SIG-M5 treated with dmso at 0.1 percent for 504 hours (cell line): Measurements from ENCODE around the gene FASTKD3.

Source experiments
- DNase-seq: peaks from one replicate; lab custom pipeline; 2025; ENCODE audit not compliant: unreplicated experiment; lab: John Stamatoyannopoulos, UW

The FASTKD3 gene

DNA sequence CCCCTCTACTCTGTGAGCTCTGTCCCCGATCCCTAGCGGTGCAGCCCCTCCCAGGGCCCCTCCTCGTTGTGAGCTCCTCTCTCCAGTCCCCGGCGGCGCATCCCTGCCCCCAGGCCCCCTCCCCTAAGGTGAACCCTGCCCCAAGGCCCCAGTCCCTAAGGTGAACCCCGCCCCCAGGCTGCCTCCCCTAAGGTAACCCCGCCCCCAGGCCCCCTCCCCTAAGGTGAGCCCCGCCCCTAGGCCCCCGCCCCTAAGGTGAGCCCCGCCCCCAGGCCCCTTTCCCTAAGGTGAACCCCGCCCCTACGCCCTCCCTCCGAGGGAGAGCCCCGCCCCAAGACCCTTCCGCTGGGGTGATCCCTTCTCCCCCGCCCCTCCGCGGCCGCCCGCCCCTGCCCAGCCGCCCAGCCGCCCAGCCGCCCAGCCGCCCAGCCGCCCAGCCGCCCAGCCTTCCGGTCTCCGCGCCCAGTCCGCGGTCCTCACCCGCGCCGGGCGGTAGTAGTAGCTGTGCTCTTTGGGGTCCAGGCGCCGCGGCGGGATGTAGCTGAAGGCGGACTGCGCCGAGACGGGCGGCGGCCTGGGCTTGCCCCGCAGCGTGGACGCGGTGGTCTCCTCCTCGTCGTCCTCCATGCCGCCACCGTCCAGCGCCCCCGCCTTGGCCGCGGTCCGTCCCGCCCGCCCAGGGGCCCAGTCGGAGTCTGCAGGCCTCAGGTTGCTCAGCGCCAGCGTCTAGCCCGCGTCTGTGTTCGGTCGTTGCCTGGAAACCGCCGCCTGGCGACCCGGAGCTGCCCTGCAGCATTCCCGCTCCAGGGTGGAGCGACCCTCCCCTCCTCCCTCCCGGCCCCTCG lies 18.2 kb downstream of the FASTKD3 start, which contains the start of gene CFAP90:
Gene CFAP90 (minus strand): TSS at position 739 of the 845 bp plus-strand sequence. CDS start 112 bp downstream, at position 627.
- DNase-seq = no peak

DNA sequence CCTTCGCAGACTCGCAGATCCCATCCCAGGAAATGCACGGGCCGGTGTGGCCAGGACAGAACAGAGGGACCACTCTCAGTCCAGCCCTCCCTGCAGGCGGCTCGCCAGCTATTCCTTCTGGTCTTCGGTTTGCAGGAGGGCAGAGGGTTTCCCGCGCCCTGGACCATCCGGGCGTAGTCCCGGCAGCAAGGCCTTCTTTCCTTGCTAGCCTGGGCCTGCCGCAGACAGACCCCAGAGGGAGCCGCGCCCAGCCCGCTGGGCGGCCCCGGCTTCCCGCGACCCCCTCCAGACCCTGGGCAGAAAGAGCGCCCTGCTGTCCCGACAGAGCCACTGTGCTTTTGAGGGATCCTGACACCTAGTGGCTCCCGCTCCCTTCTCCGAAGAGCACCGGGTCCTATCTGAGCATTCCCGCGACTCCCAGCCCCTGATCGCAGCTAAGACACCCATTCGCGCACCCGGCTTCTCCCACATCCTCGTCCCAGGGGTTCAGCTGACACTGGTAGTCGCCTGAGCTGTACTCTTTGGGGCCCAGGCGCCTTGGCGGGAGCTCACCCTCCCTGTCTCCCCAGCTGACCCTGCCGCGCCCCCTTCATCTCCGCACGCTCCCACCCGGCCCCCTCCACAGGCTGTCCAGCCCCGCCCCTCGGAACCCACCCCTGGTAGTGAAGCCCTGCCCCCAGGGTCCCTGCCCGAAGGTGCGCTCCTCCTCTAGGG lies 19.0 kb downstream of the FASTKD3 start:
- DNase-seq = no peak

DNA sequence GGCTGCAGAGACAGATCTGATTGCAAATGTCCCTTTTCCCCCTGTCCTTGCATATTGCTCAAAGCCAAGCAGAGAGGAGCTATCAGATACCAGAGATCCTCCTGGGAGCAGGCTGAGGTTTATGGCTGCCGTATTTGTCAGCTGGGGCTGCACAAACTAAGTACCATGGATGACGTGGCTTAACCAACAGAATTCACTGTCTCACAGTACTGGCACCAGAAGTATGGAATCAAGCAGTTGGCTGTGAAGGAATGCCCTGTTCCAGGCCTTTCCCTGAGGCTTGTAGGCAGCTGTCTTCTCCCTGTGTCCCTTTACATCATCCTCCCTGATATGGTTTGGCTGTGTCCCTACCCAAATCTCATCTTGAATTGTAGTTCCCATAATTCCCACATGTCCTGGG lies 20.5 kb downstream of the FASTKD3 start:
- no peak for DNase-seq

DNA sequence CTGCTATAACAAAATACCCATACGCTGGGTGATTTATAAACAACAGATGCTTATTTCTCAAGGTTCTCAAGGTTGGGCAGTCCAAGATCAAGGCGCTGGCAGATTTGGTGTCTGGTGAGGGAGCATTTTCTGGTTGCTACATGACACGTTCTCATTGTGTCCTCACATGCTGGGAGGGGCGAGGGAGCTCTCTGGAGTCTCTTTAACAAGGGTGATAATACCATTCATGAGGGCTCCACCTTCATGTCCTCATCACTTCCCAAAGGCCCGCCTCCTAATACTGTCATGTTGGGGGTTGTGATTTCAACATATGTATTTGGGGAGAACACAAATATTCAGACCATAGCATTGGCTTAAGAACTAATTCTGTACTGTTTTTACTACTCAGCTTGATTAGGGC lies 22.5 kb downstream of the FASTKD3 start:
- no peak for DNase-seq

DNA sequence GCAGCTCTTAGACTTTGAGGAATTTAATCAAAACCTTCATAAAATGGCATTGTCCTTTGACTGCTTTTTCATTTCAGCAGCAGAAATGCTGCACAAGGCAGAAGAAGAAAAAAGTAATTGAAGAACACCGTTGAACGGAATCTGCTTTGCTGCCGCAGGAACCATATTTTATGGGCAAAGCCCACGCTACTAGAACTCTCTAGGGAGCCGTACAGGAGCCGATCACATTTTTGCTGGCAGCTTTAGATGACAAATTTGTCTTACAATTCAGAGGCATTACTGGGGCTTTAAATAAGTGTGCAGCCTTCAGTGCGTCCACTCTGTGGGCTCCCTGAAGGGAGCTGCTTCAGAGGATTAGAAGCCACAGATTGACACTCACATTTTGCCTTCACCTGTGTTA lies 23.3 kb downstream of the FASTKD3 start:
- no peak for DNase-seq

DNA sequence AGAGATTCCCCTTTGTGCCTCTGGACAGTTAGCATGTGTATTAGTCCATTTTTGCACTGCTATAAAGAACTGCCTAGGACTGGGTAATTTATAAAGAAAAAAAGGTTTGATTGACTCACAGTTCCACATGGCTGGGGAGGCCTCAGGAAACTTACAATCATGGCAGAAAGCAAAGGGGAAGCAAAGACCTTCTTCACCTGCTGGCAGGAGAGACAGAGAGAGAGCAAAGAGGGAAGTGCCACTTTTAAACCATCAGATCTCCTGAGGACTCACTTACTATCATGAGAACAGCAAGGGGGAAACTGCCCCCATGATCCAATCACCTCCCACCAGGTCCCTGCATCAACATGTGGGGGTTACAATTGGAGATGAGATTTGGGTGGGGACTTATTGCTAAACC lies 23.9 kb downstream of the FASTKD3 start:
- no peak for DNase-seq

DNA sequence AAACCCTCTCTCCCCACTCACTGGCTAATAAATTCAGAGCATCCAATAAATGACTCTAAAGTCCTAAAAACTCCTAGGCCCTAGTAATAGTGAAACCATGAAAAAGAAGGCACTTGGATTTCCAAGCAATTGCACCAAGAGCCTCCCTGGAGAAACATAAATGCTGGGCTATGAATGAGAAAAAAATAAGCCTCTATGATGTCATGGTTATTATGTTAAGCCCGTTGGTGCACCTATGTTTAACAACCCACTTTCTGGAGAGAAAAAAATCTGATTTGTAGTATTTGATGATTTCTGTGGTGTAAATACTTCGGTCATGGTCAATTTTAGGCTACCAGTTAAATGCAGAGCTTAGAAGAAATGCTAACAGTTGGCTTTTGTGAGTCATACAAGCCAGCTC lies 26.3 kb downstream of the FASTKD3 start:
- no peak for DNase-seq

DNA sequence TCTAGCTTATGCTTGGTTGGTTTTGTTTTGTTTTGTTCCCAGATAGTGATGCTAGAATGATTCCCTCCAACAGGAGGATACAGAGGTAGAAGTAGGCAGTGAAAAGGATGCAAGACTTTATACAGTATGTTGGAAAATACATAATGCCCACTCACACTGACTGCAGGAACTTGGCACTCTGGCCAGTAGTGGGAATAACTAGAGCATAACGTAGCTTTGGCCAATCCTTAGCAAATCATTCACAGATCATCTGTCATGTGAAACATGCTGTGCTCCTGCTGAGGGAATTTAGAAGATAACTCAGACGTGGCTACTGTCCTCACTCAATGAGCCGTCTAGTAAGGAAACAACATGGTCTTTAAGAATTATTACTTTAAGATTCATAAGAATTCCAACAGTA lies 31.4 kb downstream of the FASTKD3 start:
- DNase-seq = no peak

DNA sequence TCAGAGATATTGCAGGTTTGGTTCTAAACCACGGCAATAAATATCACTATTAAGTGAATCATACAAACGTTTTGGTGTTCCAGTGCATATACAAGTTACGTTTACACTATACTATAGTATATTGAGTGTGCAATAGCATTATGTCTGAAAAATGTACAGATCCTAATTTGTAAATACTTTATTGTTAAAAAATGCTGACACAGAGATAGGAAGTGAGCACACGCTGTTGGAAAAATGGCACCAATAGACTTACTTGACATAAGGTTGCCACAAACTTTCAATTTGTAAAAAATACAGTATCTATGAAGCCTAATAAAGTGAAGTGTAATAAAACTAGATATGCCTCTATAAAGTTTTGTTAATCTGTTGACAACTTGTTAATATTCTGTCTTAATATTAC lies 33.8 kb downstream of the FASTKD3 start:
- DNase-seq = no peak

DNA sequence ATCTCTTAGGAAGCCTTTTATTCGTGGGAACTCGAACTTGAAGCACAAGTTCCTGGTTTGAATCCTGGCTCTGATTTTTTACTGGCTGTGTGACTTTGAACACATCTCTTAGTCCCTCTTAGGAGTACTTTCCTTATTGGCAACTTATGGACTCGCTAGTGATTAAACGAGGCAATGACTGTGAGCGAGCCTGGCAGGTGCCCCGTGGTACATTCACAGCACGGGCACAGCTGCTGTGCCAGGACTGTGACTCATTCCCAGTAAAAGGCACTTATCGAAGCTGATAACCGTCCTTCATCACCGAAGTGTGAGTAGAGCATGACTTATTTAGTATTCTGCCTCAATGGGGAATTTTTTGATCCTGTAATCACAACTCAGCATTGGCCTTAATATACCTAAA lies 40.6 kb downstream of the FASTKD3 start:
- no peak for DNase-seq

DNA sequence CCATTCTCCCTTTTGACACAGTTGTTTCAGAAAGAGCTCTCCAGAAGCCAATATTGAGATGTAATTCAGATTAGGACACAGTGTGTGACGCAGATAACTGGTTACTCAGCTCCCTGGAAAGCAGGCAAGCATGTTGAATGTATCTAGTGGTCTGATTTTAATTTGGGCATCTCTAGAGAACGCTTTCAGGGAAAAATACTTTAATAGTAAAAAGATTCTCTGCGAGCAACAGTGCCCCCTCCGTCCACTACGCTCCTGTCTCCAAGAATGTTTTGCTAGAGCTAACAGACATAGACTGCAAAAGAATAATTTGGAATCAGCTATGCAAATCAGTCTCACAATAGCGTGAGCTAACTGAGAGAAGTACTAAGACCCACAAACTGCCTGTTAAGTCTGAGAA lies 41.2 kb downstream of the FASTKD3 start:
- DNase-seq = no peak

DNA sequence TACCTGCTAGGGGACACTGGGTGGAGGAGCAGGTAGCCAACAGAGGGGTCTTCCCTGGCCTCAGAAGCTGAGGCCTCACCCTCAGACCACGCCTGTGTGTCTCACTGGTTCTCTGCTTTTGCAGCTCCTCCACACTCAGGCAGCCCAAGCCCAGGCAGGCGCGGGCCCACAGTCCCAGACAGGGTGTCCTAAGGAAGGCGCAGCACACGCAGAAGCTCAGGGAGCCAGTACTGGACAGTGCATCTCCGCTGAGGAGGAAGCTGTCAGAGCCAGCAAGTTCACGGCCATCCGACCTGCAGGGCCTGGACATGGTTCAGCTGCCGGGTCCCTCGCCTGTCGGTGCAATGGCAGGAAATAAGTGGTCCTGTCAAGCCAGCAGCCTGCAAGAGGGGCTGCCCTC lies 43.2 kb downstream of the FASTKD3 start:
- no peak for DNase-seq

DNA sequence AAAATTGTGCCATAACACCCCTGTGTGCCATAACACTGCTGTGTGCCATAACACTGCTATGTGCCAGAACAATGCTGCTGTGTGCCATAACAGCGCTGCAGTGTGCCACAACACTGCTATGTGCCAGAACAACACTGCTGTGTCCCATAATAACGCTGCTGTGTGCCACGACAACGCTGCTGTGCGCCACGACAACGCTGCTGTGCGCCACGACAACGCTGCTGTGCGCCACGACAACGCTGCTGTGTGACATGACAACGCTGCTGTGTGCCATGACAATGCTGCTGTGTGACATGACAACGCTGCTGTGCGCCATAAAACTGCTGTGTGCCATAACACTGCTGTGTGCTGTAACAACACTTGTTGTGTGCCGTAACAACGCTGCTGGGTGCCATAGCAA lies 43.8 kb downstream of the FASTKD3 start:
- no peak for DNase-seq

DNA sequence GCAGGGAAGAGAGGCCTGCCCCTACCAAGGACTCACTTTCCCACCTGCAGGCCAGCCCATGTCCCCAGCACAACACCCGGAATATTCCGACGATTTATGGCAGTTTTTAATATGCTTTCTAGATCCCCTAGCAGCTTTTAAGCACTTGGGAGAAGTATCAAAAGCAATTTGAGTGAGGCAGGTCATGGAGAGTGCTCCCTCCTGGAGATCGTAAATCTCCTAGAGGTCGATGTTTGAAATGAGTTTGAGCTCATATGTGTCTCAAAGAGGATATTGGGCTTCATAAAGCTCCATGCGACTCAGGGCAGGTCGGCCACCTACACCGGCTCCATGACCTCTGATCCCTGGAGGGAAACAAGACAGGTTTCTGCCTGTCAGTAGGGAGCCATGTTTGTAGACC lies 45.2 kb downstream of the FASTKD3 start:
- no peak for DNase-seq

DNA sequence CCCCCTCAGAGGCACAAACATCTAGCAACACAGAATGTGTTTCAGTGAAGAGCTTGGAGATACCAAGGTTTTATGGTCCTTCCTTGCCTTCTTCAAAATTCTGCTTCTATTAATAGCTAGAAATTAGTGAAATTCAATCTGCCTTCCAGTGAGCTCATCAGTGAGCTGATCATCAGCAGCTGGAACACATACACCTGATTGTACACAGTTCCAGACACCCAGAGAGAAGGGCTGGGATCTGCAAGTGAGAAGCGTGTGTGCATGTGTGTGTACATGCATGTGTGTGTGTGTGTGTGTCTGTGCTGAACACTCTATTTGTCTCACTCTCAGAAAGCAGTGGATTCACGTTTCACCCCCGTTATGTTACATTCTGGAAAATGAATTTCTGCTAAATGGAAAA lies 46.4 kb downstream of the FASTKD3 start:
- DNase-seq = no peak

DNA sequence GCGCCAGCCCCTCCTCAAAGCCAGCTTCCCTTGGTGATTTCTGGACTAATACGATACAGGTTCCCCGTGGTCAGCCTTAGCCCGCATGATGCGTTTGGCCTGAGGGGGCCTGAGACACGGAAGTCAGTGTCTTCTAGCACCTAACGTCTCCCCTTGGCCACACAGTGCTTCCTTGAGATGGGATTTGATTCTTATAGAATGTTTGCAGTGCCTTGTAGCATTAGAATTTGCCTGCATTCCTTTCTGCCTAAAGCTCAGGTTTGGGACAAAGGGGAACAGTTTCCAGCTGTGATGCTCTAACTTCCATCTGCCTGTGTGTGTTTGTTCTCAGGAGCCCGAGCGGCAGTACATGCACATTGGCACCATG lies 52.3 kb downstream of the FASTKD3 start:
- DNase-seq = no peak

DNA sequence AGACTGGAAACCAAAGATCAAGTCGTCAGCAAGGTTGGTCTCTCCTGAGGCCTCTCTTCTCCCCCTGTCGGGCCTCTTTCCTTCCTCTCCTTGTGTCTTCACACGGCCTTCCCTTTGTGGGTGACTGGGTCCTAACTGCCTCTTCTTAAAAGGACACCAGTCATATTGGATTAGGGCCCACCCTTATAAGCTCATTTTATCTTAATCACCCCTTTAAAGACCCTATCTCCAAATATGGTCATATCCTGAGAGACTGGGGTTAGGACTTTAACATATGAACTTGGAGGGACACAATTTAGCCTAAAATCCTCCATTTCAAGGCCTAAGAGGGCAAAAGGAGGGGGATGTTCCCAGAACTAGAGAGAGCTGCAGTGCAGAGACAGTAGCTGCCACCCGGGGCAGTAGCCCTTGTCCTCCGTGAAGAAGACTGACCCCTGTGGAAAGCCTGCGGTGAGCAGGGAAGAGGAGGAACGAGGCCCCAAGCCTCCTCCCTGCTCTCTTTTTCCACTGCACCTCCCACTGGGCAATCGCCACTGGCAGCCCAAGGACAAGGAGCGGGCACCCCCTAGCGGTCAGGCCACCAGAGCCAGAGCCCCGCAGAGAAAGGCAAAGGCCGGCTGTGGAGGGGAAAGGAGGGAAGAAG lies 52.8 kb downstream of the FASTKD3 start:
- DNase-seq = peak; percentile 82

DNA sequence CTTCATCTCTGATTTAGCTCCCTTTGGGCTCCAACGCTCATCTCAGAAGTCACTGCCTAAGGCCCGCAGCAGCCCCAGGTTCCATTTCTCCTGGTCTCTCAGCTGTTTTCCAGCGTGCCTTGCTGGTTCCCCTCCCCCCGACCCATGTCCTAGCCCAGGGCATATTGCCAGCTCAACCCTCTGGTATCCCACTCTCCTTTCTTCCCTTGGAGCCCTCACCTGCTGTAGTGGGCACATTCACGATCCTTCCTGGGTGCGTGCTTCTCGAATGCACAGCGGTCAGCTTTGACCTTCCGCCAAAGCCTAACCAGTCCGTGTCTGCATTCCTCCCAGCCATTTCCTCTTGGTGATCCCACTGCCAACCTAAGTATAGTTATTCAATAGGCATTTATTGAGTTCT lies 54.0 kb downstream of the FASTKD3 start:
- DNase-seq = no peak

DNA sequence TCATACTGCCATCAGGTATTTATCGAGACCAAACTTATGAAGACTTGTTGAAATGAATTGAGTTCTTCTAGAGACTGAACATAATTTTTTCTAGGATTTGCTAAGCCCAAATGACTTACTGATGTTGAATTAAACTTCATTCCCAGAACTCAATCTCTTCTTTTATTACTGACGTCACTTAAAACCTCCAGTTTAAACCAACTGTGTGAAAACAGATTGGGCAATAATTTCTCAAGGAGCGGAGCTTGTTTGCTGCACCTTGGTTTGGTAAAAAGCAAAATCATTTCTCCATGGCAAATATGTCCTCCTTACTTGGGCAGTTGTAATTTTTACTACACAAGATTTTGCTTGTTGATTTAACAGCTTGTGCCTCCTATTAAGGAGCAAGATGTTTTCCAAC lies 55.3 kb downstream of the FASTKD3 start:
- DNase-seq = no peak

DNA sequence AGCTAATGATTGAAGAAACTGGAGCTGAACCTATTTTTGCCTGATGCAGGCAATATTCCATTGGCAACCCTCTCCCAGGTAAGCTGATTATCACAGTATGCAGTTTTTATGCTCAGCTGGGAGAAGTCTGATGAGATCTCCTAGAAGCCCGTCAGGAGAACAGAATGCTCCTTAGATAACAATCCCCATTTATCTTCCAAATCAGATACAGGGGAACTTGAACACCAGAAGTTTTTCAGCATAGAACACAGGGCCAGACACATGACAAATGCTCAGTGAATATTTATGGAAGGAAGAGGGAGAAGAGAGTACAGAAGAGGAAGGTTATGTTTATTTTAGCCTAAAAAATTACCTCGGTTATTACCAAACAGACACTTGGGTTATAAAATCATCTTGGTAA lies 55.8 kb downstream of the FASTKD3 start:
- DNase-seq = no peak

DNA sequence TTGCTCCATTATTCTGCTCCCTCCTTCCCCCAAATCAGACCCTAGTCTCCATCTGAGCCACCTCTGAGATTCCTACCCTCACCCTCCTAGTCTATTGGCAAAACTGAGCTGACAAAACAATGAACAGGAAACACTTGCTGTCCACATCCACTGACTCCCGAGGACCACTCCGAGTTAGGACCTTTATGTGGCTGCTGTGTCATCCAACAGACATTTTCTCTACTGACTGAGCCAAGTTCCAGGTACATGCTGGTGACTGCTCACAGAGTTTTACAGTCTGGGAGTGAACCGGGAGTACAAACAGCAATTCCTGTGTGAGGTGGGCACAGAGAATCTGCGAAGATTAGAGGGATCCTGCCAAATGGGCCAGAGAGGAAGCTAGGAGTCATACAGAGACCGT lies 57.1 kb downstream of the FASTKD3 start:
- no peak for DNase-seq
